ENCODE results near the gene AGK. TPM values are rescaled to one million over a fixed set of nuclear protein-coding genes. Genes with fewer than 3 reads are reported as not detected.

The AGK gene
- total RNA-seq, 1 donor: 43.2 TPM

DNA sequence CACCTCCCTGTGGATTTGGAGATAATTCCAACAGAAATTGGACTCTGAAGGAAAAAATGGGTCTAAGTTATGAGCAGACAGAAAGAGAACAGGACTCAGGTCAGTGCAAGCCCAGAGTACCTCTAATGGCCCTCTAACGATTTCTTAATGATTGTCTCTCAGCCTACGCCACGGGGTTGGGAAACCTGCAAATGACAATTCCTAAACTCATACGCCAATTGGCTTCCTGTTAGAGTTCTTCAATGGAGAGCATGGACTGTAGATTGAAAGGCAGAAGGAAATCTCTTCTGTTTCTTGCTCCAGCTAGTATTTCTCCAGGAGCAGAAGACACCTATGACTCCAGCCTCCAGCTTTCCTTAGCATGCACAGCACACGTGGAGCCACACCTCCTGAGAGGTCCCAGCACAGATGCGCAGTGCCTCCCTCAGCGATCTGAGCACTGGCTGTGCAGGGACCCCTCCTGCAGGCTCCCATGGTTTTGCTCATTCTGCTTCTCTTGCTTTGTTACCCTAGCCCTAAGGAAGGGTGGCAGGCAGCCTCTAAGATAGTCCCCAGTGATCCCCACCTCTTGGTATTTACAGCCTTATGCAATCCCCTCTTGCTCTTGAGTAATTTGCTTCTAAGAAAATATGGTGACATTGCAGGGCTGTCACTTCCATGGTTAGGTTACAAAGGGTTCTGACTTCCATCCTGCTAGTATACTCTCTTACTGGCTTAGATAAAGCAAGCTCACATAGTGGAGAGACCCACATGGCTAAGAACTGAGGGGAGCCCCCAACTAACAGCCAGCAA is 120.7 kb downstream of the AGK start:
- no peak overlapping the region for H3K4me3 ChIP-seq (ENCODE audit: low read depth, low read length)
- peak; percentile 12 for DNase-seq (ENCODE audit: low read depth)
- TF ChIP-seq CTCF (IDR thresholded peaks at IDR 0.05; ENCODE audit: insufficient read depth, low read depth, low read length): no peak

- no peak overlapping the region for H3K4me3 ChIP-seq (ENCODE audit: low read depth, low read length)
- no peak for DNase-seq (ENCODE audit: low read depth)
- no peak for TF ChIP-seq CTCF (IDR thresholded peaks at IDR 0.05; ENCODE audit: insufficient read depth, low read depth, low read length)
Measured at GRCh38 chr7:141673346-141673745, 122.1 kb downstream of the AGK start.

GRCh38 chr7:141674171-141674671 is 123.0 kb downstream of the AGK start:
- H3K4me3 ChIP-seq (ENCODE audit: low read depth, low read length): no peak overlapping the region
- no peak for TF ChIP-seq CTCF (IDR thresholded peaks at IDR 0.05; ENCODE audit: insufficient read depth, low read depth, low read length)
- DNase-seq (ENCODE audit: low read depth): no peak

DNA sequence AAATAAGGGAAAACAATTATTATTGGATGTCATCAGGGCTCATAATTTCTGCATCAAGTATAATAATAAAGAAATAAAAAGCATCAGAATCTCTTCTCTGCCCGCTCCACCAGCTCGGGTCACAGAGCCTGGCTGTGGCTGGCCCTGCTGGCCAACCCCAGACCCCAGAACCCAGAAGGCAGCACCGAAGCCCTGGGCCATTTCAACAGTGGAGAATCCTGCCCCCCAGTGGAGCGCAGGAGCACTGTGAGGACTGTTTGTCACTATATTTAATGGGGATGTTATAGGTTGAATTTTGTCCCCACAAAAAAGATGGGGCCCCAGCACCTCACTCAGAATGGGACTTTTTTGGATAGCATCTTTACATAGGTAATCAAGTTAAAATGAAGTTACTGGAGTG is 123.5 kb downstream of the AGK start:
- TF ChIP-seq CTCF (IDR thresholded peaks at IDR 0.05; ENCODE audit: insufficient read depth, low read depth, low read length): peak; percentile 33
- no peak overlapping the region for H3K4me3 ChIP-seq (ENCODE audit: low read depth, low read length)
- DNase-seq (ENCODE audit: low read depth): no peak

DNA sequence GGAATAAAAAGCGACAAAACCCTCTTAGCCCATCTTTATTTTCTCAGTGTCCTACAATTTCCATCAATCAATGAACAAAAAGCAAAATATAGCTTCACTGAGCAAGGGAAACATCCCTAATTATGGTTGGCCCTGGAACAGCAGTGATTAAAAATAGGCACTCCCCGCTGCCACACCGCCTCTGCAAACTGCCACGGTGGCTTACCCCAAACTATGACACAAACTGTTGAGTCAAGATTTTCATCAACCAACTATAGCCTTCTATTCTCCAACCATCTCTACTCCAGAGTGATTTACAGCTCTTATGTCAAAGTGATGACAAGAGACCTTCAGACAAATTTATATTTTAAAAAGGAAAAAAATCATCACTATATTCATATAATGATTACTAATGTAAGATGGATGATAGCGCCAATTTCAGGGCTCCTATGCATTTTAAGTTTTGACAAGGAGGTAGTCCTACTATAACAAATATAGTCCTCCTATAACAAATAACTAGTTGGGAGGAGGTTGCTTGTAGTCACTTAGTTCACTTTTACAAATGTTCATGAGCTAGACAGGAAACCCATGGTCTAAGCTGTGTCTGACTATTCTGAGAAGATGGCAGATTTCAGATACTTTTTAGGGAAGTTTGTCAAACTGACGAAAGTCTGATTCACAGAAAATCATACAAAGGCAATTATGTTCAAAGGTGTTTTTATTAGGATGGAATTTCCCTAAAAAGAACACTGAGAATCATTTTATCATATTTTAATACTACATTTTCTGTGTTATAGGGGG is 124.4 kb downstream of the AGK start:
- no peak for TF ChIP-seq CTCF (IDR thresholded peaks at IDR 0.05; ENCODE audit: insufficient read depth, low read depth, low read length)
- DNase-seq (ENCODE audit: low read depth): no peak
- no peak overlapping the region for H3K4me3 ChIP-seq (ENCODE audit: low read depth, low read length)

GRCh38 chr7:141676618-141677017 is 125.4 kb downstream of the AGK start:
- DNase-seq (ENCODE audit: low read depth): no peak
- no peak for TF ChIP-seq CTCF (IDR thresholded peaks at IDR 0.05; ENCODE audit: insufficient read depth, low read depth, low read length)
- no peak overlapping the region for H3K4me3 ChIP-seq (ENCODE audit: low read depth, low read length)

Measured in fibroblast of villous mesenchyme (primary cell).